ENCODE data around the gene ASTL.

The ASTL gene

DNA sequence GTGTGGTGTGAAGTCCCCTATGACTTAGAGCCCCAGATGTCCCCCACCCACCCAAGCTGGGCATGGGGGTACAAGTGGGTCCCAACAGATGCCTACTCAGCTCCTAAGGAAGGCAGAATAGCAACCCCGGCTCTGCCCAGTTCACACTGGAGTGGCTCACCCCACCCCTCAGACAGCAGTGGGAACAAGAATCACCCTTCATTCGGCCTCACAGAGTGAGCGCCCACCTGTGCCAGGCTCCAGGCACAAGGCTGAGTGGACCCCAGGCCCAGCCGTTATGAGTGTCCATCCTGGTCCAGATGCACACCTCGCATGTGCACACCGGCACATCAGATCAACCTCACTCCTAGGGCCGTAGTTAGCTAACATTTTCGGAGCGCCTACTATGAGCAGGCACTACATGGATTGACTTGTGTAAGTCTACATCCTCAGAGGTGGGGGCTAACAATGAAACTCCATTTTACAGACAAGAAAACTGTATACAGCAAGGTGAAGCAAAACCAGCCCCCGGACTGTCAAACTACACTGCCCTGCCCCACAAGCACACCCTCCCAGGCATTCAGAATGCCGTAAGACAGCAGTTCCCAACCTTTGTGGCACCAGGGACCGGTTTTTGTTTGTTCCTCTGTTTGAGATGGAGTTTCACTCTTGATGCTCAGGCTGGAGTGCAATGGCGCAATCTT lies 2.8 kb upstream of the ASTL start:
- no peaks in the 10 kb centered on the region for H3K27me3 ChIP-seq (replicated peaks; ENCODE audit: control insufficient read depth, insufficient read depth, low read length, poor library complexity, severe bottlenecking)
- H3K4me3 ChIP-seq (ENCODE audit: insufficient read depth, low read depth, low read length, poor library complexity, severe bottlenecking), result no peak overlapping the region
- DNase-seq, result no peak
- H3K36me3 ChIP-seq (ENCODE audit: control insufficient read depth, insufficient read depth, low read length), result peaks cover 12% of the 10 kb centered on the region
- H3K27ac ChIP-seq (ENCODE audit: insufficient read depth, low read length, poor library complexity, severe bottlenecking), result no peak overlapping the region
- H3K9me3 ChIP-seq (ENCODE audit: control insufficient read depth, low read length), result no peaks in the 10 kb centered on the region
- peaks cover 26% of the 10 kb centered on the region for H3K4me1 ChIP-seq (ENCODE audit: control insufficient read depth, insufficient read depth, low read length, poor library complexity, severe bottlenecking)

DNA sequence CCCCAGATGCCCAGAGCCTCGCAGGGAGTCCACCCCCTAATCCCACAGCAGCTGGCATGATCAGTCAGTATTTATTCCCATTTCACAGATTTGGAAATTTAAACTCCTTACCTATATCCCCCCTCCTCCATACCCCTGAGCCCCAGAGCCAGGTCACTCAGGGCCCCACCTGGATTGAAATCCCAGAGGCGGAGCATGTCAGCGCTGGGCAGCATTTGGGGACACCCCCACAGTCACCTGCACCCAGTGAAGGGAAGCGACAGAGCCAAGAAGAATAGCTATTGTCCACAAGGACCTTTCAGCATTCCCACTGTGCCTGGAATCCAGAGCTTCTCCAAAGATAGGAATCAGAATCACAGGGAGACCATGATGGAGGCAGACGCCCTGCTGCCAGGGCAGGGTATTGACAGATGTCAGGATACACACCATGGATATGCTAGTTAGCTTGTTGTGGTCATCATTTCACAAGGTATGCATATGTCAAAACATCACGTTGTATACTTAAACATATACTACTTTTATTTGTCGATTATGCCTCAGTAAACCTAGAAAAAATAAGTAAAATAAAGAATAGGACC lies 968 bp upstream of the ASTL start:
- Histone ChIP-seq H3K27ac (ENCODE audit: insufficient read depth, low read length, poor library complexity, severe bottlenecking) (no peak overlapping the region), H3K4me3 (ENCODE audit: insufficient read depth, low read depth, low read length, poor library complexity, severe bottlenecking) (no peak overlapping the region), H3K27me3 (replicated peaks; ENCODE audit: control insufficient read depth, insufficient read depth, low read length, poor library complexity, severe bottlenecking) (no peaks in the 10 kb centered on the region), H3K4me1 (ENCODE audit: control insufficient read depth, insufficient read depth, low read length, poor library complexity, severe bottlenecking) (peaks cover 20% of the 10 kb centered on the region), H3K36me3 (ENCODE audit: control insufficient read depth, insufficient read depth, low read length) (peaks cover 12% of the 10 kb centered on the region), H3K9me3 (ENCODE audit: control insufficient read depth, low read length) (no peaks in the 10 kb centered on the region)
- DNase-seq, result no peak

DNA sequence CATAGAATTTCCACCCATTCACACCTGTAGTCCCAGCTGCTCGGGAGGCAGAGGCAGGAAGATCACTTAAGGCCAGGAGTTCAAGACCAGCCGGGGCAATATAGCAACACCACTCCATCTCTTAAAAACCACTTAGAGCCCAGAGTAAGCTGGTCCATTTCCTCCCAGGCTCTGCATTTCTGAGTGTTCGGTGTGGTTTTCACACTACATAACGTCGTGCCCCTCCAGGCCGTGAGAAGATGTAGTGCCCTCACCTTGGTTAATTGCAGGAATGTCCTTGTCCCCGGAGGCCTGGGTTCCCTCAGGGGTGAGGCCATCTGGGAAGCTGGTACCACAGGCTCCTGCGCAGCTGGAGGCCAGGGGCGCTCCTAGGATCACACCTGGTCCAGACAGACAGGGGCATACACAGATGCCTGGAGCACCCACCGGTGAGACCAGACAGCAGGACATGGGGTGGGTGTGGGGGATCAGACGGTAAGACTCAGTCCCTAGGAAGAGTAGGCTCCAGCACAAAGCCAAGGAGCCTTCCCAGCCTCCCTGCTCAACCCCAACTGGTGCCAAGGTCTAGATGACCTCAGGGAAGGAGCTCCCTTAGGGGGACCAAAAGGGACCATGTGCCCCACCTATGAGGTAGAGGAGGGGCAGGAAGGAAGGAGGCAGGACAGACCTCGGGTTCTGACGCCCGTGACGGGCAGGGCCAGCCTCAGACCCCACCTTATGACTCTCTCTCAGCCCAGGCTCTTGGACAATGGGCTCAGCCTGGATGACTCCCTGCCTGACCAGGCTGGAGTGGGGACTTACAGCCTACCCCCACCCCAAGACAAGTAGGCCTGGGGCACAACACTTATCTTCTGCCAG lies 752 bp downstream of the ASTL start:
- Histone ChIP-seq H3K4me3 (ENCODE audit: insufficient read depth, low read depth, low read length, poor library complexity, severe bottlenecking) (no peak overlapping the region), H3K27me3 (replicated peaks; ENCODE audit: control insufficient read depth, insufficient read depth, low read length, poor library complexity, severe bottlenecking) (no peaks in the 10 kb centered on the region), H3K36me3 (ENCODE audit: control insufficient read depth, insufficient read depth, low read length) (no peaks in the 10 kb centered on the region), H3K27ac (ENCODE audit: insufficient read depth, low read length, poor library complexity, severe bottlenecking) (no peak overlapping the region), H3K9me3 (ENCODE audit: control insufficient read depth, low read length) (no peaks in the 10 kb centered on the region), H3K4me1 (ENCODE audit: control insufficient read depth, insufficient read depth, low read length, poor library complexity, severe bottlenecking) (peaks cover 3% of the 10 kb centered on the region)
- no peak for DNase-seq

- Histone ChIP-seq H3K36me3 (ENCODE audit: control insufficient read depth, insufficient read depth, low read length) (no peaks in the 10 kb centered on the region), H3K27me3 (replicated peaks; ENCODE audit: control insufficient read depth, insufficient read depth, low read length, poor library complexity, severe bottlenecking) (no peaks in the 10 kb centered on the region), H3K4me3 (ENCODE audit: insufficient read depth, low read depth, low read length, poor library complexity, severe bottlenecking) (no peak overlapping the region), H3K27ac (ENCODE audit: insufficient read depth, low read length, poor library complexity, severe bottlenecking) (no peak overlapping the region), H3K4me1 (ENCODE audit: control insufficient read depth, insufficient read depth, low read length, poor library complexity, severe bottlenecking) (no peaks in the 10 kb centered on the region), H3K9me3 (ENCODE audit: control insufficient read depth, low read length) (no peaks in the 10 kb centered on the region)
- no peak for DNase-seq
Measured at GRCh38 chr2:96136129-96136720, 2.1 kb downstream of the ASTL start.

DNA sequence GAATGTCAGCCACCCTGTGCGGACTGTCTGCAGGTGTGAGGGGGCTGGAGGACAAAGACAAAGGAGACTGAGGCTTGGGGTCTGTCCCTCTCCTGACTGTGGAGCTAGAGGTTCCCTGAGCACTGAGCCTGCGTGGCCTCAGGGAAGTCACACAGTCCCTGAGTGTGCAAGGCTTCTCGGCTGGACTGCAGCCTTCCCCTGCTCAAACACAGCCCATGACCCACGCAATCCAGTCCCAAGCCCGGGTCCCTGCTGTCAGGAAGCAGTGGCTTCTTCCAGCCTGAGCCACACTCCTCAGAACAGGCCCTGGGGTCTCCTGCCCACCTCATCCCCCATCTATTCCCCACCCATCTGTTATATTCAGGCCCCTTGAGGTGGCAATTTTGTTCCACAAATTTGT lies 2.7 kb downstream of the ASTL start:
- no peaks in the 10 kb centered on the region for H3K36me3 ChIP-seq (ENCODE audit: control insufficient read depth, insufficient read depth, low read length)
- no peaks in the 10 kb centered on the region for H3K9me3 ChIP-seq (ENCODE audit: control insufficient read depth, low read length)
- no peaks in the 10 kb centered on the region for H3K4me1 ChIP-seq (ENCODE audit: control insufficient read depth, insufficient read depth, low read length, poor library complexity, severe bottlenecking)
- DNase-seq, result no peak
- no peak overlapping the region for H3K4me3 ChIP-seq (ENCODE audit: insufficient read depth, low read depth, low read length, poor library complexity, severe bottlenecking)
- no peaks in the 10 kb centered on the region for H3K27me3 ChIP-seq (replicated peaks; ENCODE audit: control insufficient read depth, insufficient read depth, low read length, poor library complexity, severe bottlenecking)
- H3K27ac ChIP-seq (ENCODE audit: insufficient read depth, low read length, poor library complexity, severe bottlenecking), result no peak overlapping the region

DNA sequence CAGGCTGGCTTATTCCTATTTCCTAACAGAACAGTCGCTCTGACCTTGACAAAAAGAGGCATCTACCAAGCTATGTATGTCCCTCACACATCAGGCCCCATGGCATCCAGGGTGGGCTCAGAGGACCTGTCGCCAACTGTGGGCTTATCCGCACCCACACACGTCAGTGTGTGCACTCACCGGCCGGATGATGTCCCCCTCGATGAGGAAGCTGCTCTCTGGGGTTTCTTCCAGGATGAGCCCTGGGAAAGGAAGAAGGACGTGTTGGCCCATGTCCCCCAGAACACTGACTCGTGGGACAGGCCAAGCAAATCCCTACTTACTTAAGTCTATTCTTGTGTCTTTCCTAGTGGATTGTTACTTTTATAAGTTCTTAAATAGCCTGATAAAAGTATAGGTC lies 3.1 kb downstream of the ASTL start:
- DNase-seq, result no peak
- no peaks in the 10 kb centered on the region for H3K4me1 ChIP-seq (ENCODE audit: control insufficient read depth, insufficient read depth, low read length, poor library complexity, severe bottlenecking)
- no peaks in the 10 kb centered on the region for H3K36me3 ChIP-seq (ENCODE audit: control insufficient read depth, insufficient read depth, low read length)
- H3K4me3 ChIP-seq (ENCODE audit: insufficient read depth, low read depth, low read length, poor library complexity, severe bottlenecking), result no peak overlapping the region
- no peak overlapping the region for H3K27ac ChIP-seq (ENCODE audit: insufficient read depth, low read length, poor library complexity, severe bottlenecking)
- H3K9me3 ChIP-seq (ENCODE audit: control insufficient read depth, low read length), result no peaks in the 10 kb centered on the region
- H3K27me3 ChIP-seq (replicated peaks; ENCODE audit: control insufficient read depth, insufficient read depth, low read length, poor library complexity, severe bottlenecking), result no peaks in the 10 kb centered on the region

DNA sequence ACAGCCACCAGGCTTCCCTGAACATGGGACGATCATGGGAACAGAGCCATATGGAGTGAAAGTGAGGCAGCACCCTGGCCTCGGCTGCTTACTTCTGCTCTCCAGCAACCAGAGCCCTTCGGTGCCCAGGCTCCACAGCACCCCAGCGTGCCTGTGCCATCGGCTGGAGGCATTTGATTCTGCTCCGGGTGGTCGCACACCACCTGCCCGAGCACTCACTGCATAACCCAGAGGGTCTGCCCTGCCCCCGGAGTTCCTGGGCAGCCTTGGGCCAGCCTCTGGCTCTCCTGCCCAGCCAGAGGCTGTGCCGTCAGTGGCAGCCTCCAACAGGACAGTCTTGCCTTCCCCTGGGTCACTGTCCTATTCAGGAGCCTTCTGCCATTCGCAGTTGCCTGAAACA lies 3.9 kb downstream of the ASTL start:
- H3K9me3 ChIP-seq (ENCODE audit: control insufficient read depth, low read length), result no peaks in the 10 kb centered on the region
- no peaks in the 10 kb centered on the region for H3K27me3 ChIP-seq (replicated peaks; ENCODE audit: control insufficient read depth, insufficient read depth, low read length, poor library complexity, severe bottlenecking)

DNA sequence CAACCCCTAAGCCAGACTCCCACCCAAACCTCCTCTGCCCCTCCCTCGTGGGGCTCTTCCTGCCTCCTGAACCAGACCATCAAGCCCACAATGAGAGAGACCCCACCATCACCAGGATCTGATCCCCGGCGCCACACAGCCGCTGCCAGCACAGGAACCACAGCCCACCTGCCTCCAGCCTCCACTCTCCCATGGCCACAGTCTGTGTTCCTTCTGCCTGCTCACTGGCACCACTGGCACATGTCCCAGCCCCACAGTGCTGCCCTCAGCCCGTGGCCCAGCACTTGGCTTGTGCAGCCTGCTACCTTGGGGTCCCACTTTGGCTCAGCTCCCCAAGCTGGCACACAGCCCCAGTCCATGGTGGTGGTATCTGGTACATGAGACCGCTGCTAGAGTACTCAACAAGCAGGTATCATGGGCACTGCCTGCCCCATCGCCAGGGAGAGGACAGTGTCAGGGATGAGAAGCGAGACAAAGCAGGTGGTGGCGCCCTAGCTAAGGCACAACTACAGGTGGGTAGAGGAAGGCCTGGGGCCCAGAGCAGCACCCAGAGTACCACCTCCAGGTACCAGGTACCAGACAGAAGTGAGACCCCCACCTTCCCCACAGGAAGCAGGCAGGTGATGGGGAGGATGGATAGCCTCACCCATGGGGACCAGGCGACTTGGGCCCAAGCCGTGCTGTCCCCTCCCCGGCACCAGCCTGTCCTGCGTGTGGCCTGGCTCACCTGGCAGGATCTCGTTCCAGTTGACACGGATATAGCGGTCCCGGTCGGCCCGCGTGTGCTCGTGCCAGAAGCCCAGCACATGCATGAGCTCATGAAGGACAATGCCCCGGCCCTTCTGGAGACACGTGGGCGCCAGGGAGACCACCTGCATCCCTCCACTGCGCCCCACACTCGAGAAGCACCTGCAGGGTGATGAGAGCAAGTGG lies 6.2 kb downstream of the ASTL start:
- Histone ChIP-seq H3K27ac (ENCODE audit: insufficient read depth, low read length, poor library complexity, severe bottlenecking) (no peak overlapping the region), H3K4me3 (ENCODE audit: insufficient read depth, low read depth, low read length, poor library complexity, severe bottlenecking) (no peak overlapping the region), H3K36me3 (ENCODE audit: control insufficient read depth, insufficient read depth, low read length) (no peaks in the 10 kb centered on the region), H3K27me3 (replicated peaks; ENCODE audit: control insufficient read depth, insufficient read depth, low read length, poor library complexity, severe bottlenecking) (no peaks in the 10 kb centered on the region), H3K9me3 (ENCODE audit: control insufficient read depth, low read length) (no peaks in the 10 kb centered on the region), H3K4me1 (ENCODE audit: control insufficient read depth, insufficient read depth, low read length, poor library complexity, severe bottlenecking) (no peaks in the 10 kb centered on the region)
- no peak for DNase-seq

More for the DNA sequence above, 3.9 kb downstream of the ASTL start:
- Histone ChIP-seq H3K4me3 (ENCODE audit: insufficient read depth, low read depth, low read length, poor library complexity, severe bottlenecking) (no peak overlapping the region), H3K4me1 (ENCODE audit: control insufficient read depth, insufficient read depth, low read length, poor library complexity, severe bottlenecking) (no peaks in the 10 kb centered on the region), H3K36me3 (ENCODE audit: control insufficient read depth, insufficient read depth, low read length) (no peaks in the 10 kb centered on the region), H3K27ac (ENCODE audit: insufficient read depth, low read length, poor library complexity, severe bottlenecking) (no peak overlapping the region)
- no peak for DNase-seq

DNA sequence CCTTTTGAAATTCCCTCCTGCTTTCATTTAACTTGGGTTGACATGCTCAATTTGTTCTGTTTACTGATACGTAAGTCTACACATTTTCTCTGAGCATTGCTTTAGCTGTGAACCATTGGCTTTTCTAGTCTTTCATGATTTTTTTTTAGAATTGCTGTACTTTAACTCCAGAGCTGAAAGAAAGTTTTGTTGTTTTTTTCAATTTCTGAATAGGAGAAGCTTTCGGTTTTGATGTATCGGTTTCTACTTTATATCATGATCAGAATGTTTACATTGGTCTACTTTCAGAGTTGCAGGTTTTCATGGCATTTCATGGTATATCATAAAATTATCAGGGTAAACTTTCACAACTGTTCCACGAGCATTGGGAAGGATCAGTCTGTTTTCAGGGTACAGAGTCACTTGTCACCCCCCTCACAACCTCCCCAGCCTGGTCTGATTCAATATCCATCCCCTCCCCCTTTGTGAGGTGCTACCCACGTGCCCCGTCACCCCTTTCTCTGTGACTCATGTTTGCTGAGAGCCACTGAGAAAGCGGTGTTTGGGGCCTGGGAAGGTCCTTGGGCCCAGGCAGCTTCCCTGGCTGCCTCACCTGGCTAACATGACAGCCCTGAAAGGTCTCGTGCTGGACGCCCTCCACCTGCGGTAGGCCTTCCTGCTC lies 7.0 kb downstream of the ASTL start:
- no peak for DNase-seq
- Histone ChIP-seq H3K27ac (ENCODE audit: insufficient read depth, low read length, poor library complexity, severe bottlenecking) (no peak overlapping the region), H3K9me3 (ENCODE audit: control insufficient read depth, low read length) (no peaks in the 10 kb centered on the region), H3K27me3 (replicated peaks; ENCODE audit: control insufficient read depth, insufficient read depth, low read length, poor library complexity, severe bottlenecking) (no peaks in the 10 kb centered on the region), H3K36me3 (ENCODE audit: control insufficient read depth, insufficient read depth, low read length) (no peaks in the 10 kb centered on the region), H3K4me3 (ENCODE audit: insufficient read depth, low read depth, low read length, poor library complexity, severe bottlenecking) (no peak overlapping the region), H3K4me1 (ENCODE audit: control insufficient read depth, insufficient read depth, low read length, poor library complexity, severe bottlenecking) (no peaks in the 10 kb centered on the region)
